ENCODE results near the gene CBR4. TPM values are rescaled to one million over a fixed set of nuclear protein-coding genes. Genes with fewer than 3 reads are reported as not detected.

Gene CBR4
- 16.7 and 16.8 TPM in 2 replicates for total RNA-seq (2014; rRNA removed; shearing (Covaris generic))
- 11.7 and 13.2 TPM in 2 replicates for polyA plus RNA-seq (2015; cell fraction: cytosol; rRNA removed)
- polyA plus RNA-seq (2015; cell fraction: nucleus; rRNA removed), result 53.1 and 60.5 TPM in 2 replicates

GRCh38 chr4:169010125-169011023, at the start of gene CBR4:
Gene CBR4 (minus strand): TSS chr4:169010255. CDS start chr4:169010089, 166 bp downstream.
- peak; percentile 99 for DNase-seq (ENCODE audit: low read depth, low spot score)
- in situ Hi-C loops (cut with HindIII; ENCODE audit: low pct_unique_long_range_greater_than_20kb, low sequenced_read_pairs), result no loop called here

GRCh38 chr4:169059306-169060211, 49.5 kb upstream of the CBR4 start:
- no peak for DNase-seq (ENCODE audit: low read depth, low spot score)
- in situ Hi-C loops (cut with HindIII; ENCODE audit: low pct_unique_long_range_greater_than_20kb, low sequenced_read_pairs), result no loop called here

- no peak for DNase-seq (ENCODE audit: low read depth, low spot score)
- in situ Hi-C loops (cut with HindIII; ENCODE audit: low pct_unique_long_range_greater_than_20kb, low sequenced_read_pairs), result no loop called here
These were observed 48.3 kb upstream of the CBR4 start for GRCh38 chr4:169058312-169058711.

GRCh38 chr4:169054879-169055278, 44.8 kb upstream of the CBR4 start:
- no peak for DNase-seq (ENCODE audit: low read depth, low spot score)
- in situ Hi-C loops (cut with HindIII; ENCODE audit: low pct_unique_long_range_greater_than_20kb, low sequenced_read_pairs), result no loop called here

GRCh38 chr4:169052594-169052945, 42.5 kb upstream of the CBR4 start:
- no peak for DNase-seq (ENCODE audit: low read depth, low spot score)
- in situ Hi-C loops (cut with HindIII; ENCODE audit: low pct_unique_long_range_greater_than_20kb, low sequenced_read_pairs), result no loop called here

- no peak for DNase-seq (ENCODE audit: low read depth, low spot score)
- in situ Hi-C loops (cut with HindIII; ENCODE audit: low pct_unique_long_range_greater_than_20kb, low sequenced_read_pairs), result no loop called here
These were observed 41.9 kb upstream of the CBR4 start for GRCh38 chr4:169051761-169052593.

- in situ Hi-C loops (cut with HindIII; ENCODE audit: low pct_unique_long_range_greater_than_20kb, low sequenced_read_pairs), result no loop called here
- no peak for DNase-seq (ENCODE audit: low read depth, low spot score)
These were observed 41.1 kb upstream of the CBR4 start for GRCh38 chr4:169050881-169051760.

GRCh38 chr4:169050284-169050683, 40.2 kb upstream of the CBR4 start:
- DNase-seq (ENCODE audit: low read depth, low spot score), result no peak
- in situ Hi-C loops (cut with HindIII; ENCODE audit: low pct_unique_long_range_greater_than_20kb, low sequenced_read_pairs), result no loop called here

- DNase-seq (ENCODE audit: low read depth, low spot score), result no peak
- in situ Hi-C loops (cut with HindIII; ENCODE audit: low pct_unique_long_range_greater_than_20kb, low sequenced_read_pairs), result no loop called here
These were observed 38.9 kb upstream of the CBR4 start for GRCh38 chr4:169048868-169049414.

GRCh38 chr4:169047956-169048355, 37.9 kb upstream of the CBR4 start:
- in situ Hi-C loops (cut with HindIII; ENCODE audit: low pct_unique_long_range_greater_than_20kb, low sequenced_read_pairs), result no loop called here
- no peak for DNase-seq (ENCODE audit: low read depth, low spot score)

GRCh38 chr4:169045862-169046584, 36.0 kb upstream of the CBR4 start:
- peak; percentile 39 for DNase-seq (ENCODE audit: low read depth, low spot score)
- in situ Hi-C loops (cut with HindIII; ENCODE audit: low pct_unique_long_range_greater_than_20kb, low sequenced_read_pairs), result no loop called here

GRCh38 chr4:169044714-169045447, 34.8 kb upstream of the CBR4 start:
- in situ Hi-C loops (cut with HindIII; ENCODE audit: low pct_unique_long_range_greater_than_20kb, low sequenced_read_pairs), result no loop called here
- no peak for DNase-seq (ENCODE audit: low read depth, low spot score)

GRCh38 chr4:169042608-169043007, 32.6 kb upstream of the CBR4 start:
- DNase-seq (ENCODE audit: low read depth, low spot score), result no peak
- in situ Hi-C loops (cut with HindIII; ENCODE audit: low pct_unique_long_range_greater_than_20kb, low sequenced_read_pairs), result no loop called here

GRCh38 chr4:169040559-169041261, 30.7 kb upstream of the CBR4 start:
- in situ Hi-C loops (cut with HindIII; ENCODE audit: low pct_unique_long_range_greater_than_20kb, low sequenced_read_pairs), result no loop called here
- no peak for DNase-seq (ENCODE audit: low read depth, low spot score)

Data from SK-MEL-5 (cell line).